Stimulated activated memory B cell treated with anti-CD40 and anti-IgM and Interleukin-4, amounts not matched to agents 10 μg/mL and 1 μg/mL and 100 μg/mL, for 72 hours (primary cell): Measurements from ENCODE around the gene HSDL1.

Source experiments
- ATAC-seq: fragments of 150-1000 bp; cut with Tn5 transposase; 2 replicates; pipeline ENCODE4 v1.10.0; 2021
- H3K27ac Mint-ChIP-seq: one replicate; pipeline ENCODE4 v1.8.0; 2022; ENCODE audit warnings: mild to moderate bottlenecking, mixed read lengths
- H3K27me3 Mint-ChIP-seq: one replicate; pipeline ENCODE4 v1.8.0; 2022; ENCODE audit warnings: mixed read lengths
- H3K36me3 Mint-ChIP-seq: one replicate; pipeline ENCODE4 v1.8.0; 2022; ENCODE audit warnings: mixed read lengths
- H3K4me1 Mint-ChIP-seq: one replicate; pipeline ENCODE4 v1.8.0; 2022; ENCODE audit warnings: mixed read lengths
- H3K4me3 Mint-ChIP-seq: one replicate; pipeline ENCODE4 v1.8.0; 2022; ENCODE audit warnings: mild to moderate bottlenecking, moderate library complexity, mixed read lengths
- H3K9me3 Mint-ChIP-seq: one replicate; pipeline ENCODE4 v1.8.0; 2022; ENCODE audit warnings: mixed read lengths

HSDL1 gene

GRCh38 chr16:84179612-84180320 lies 34.8 kb upstream of the HSDL1 start:
- Mint-ChIP-seq H3K4me1 (peaks cover 25% of the 10 kb centered on the region), H3K27ac (no peak overlapping the region), H3K27me3 (no peaks in the 10 kb centered on the region), H3K4me3 (no peak overlapping the region), H3K36me3 (peaks cover 49% of the 10 kb centered on the region), H3K9me3 (no peaks in the 10 kb centered on the region)
- no peak for ATAC-seq

GRCh38 chr16:84178892-84179611 lies 34.1 kb upstream of the HSDL1 start:
- H3K9me3 Mint-ChIP-seq: no peaks in the 10 kb centered on the region
- H3K27me3 Mint-ChIP-seq: no peaks in the 10 kb centered on the region
- no peak overlapping the region for H3K27ac Mint-ChIP-seq
- no peak for ATAC-seq
- H3K4me3 Mint-ChIP-seq: no peak overlapping the region
- peaks cover 18% of the 10 kb centered on the region for H3K4me1 Mint-ChIP-seq
- peaks cover 42% of the 10 kb centered on the region for H3K36me3 Mint-ChIP-seq

- Mint-ChIP-seq H3K4me3 (no peak overlapping the region), H3K36me3 (peaks cover 36% of the 10 kb centered on the region), H3K9me3 (no peaks in the 10 kb centered on the region), H3K27me3 (no peaks in the 10 kb centered on the region), H3K27ac (no peak overlapping the region), H3K4me1 (peaks cover 15% of the 10 kb centered on the region)
- ATAC-seq: no peak
These were observed 33.3 kb upstream of the HSDL1 start for GRCh38 chr16:84178146-84178765.

GRCh38 chr16:84177741-84178073 lies 32.7 kb upstream of the HSDL1 start:
- Mint-ChIP-seq H3K27me3 (no peaks in the 10 kb centered on the region), H3K27ac (no peak overlapping the region), H3K4me3 (no peak overlapping the region), H3K36me3 (peaks cover 30% of the 10 kb centered on the region), H3K9me3 (no peaks in the 10 kb centered on the region), H3K4me1 (peaks cover 15% of the 10 kb centered on the region)
- no peak for ATAC-seq

- H3K27me3 Mint-ChIP-seq: no peaks in the 10 kb centered on the region
- H3K36me3 Mint-ChIP-seq: peaks cover 22% of the 10 kb centered on the region
- no peak overlapping the region for H3K27ac Mint-ChIP-seq
- H3K4me3 Mint-ChIP-seq: no peak overlapping the region
- no peaks in the 10 kb centered on the region for H3K9me3 Mint-ChIP-seq
- peaks cover 15% of the 10 kb centered on the region for H3K4me1 Mint-ChIP-seq
- ATAC-seq: no peak
These were observed 31.4 kb upstream of the HSDL1 start for GRCh38 chr16:84176192-84177053.

- Mint-ChIP-seq H3K27me3 (peaks cover under 1% of the 10 kb centered on the region), H3K4me3 (peak overlapping the region; percentile 16), H3K9me3 (no peaks in the 10 kb centered on the region), H3K36me3 (peaks cover 14% of the 10 kb centered on the region), H3K4me1 (peaks cover 15% of the 10 kb centered on the region), H3K27ac (peak overlapping the region; percentile 49)
- peak; percentile 83 for ATAC-seq
These were observed 30.5 kb upstream of the HSDL1 start for GRCh38 chr16:84175350-84176081.

- no peak overlapping the region for H3K27ac Mint-ChIP-seq
- peaks cover 13% of the 10 kb centered on the region for H3K36me3 Mint-ChIP-seq
- no peak overlapping the region for H3K4me3 Mint-ChIP-seq
- no peaks in the 10 kb centered on the region for H3K9me3 Mint-ChIP-seq
- H3K27me3 Mint-ChIP-seq: peaks cover 12% of the 10 kb centered on the region
- peaks cover 15% of the 10 kb centered on the region for H3K4me1 Mint-ChIP-seq
- no peak for ATAC-seq
These were observed 29.4 kb upstream of the HSDL1 start for GRCh38 chr16:84174396-84174795.

GRCh38 chr16:84169765-84170310 lies 24.9 kb upstream of the HSDL1 start:
- Mint-ChIP-seq H3K4me1 (peaks cover under 1% of the 10 kb centered on the region), H3K4me3 (no peak overlapping the region), H3K27me3 (peaks cover 27% of the 10 kb centered on the region), H3K36me3 (no peaks in the 10 kb centered on the region), H3K9me3 (no peaks in the 10 kb centered on the region), H3K27ac (no peak overlapping the region)
- no peak for ATAC-seq

GRCh38 chr16:84166796-84167695 lies 22.1 kb upstream of the HSDL1 start:
- no peaks in the 10 kb centered on the region for H3K4me1 Mint-ChIP-seq
- peak; percentile 63 for ATAC-seq
- H3K27ac Mint-ChIP-seq: no peak overlapping the region
- no peaks in the 10 kb centered on the region for H3K36me3 Mint-ChIP-seq
- peaks cover 27% of the 10 kb centered on the region for H3K27me3 Mint-ChIP-seq
- no peak overlapping the region for H3K4me3 Mint-ChIP-seq
- H3K9me3 Mint-ChIP-seq: no peaks in the 10 kb centered on the region

GRCh38 chr16:84165746-84166145 lies 20.8 kb upstream of the HSDL1 start:
- peaks cover 27% of the 10 kb centered on the region for H3K27me3 Mint-ChIP-seq
- H3K9me3 Mint-ChIP-seq: no peaks in the 10 kb centered on the region
- no peaks in the 10 kb centered on the region for H3K36me3 Mint-ChIP-seq
- no peak overlapping the region for H3K27ac Mint-ChIP-seq
- ATAC-seq: no peak
- H3K4me3 Mint-ChIP-seq: no peak overlapping the region
- no peaks in the 10 kb centered on the region for H3K4me1 Mint-ChIP-seq

GRCh38 chr16:84161801-84162200 lies 16.8 kb upstream of the HSDL1 start:
- H3K36me3 Mint-ChIP-seq: no peaks in the 10 kb centered on the region
- no peak overlapping the region for H3K4me3 Mint-ChIP-seq
- no peaks in the 10 kb centered on the region for H3K9me3 Mint-ChIP-seq
- H3K4me1 Mint-ChIP-seq: no peaks in the 10 kb centered on the region
- no peak overlapping the region for H3K27ac Mint-ChIP-seq
- ATAC-seq: no peak
- peaks cover 37% of the 10 kb centered on the region for H3K27me3 Mint-ChIP-seq

GRCh38 chr16:84161037-84161436 lies 16.1 kb upstream of the HSDL1 start:
- H3K27me3 Mint-ChIP-seq: peaks cover 42% of the 10 kb centered on the region
- H3K9me3 Mint-ChIP-seq: no peaks in the 10 kb centered on the region
- ATAC-seq: no peak
- H3K27ac Mint-ChIP-seq: no peak overlapping the region
- no peaks in the 10 kb centered on the region for H3K4me1 Mint-ChIP-seq
- no peak overlapping the region for H3K4me3 Mint-ChIP-seq
- H3K36me3 Mint-ChIP-seq: no peaks in the 10 kb centered on the region

GRCh38 chr16:84159800-84160199 lies 14.8 kb upstream of the HSDL1 start:
- Mint-ChIP-seq H3K4me1 (no peaks in the 10 kb centered on the region), H3K36me3 (no peaks in the 10 kb centered on the region), H3K27ac (no peak overlapping the region), H3K4me3 (no peak overlapping the region), H3K27me3 (peaks cover 43% of the 10 kb centered on the region), H3K9me3 (no peaks in the 10 kb centered on the region)
- no peak for ATAC-seq

- no peak for ATAC-seq
- Mint-ChIP-seq H3K9me3 (no peaks in the 10 kb centered on the region), H3K4me3 (no peak overlapping the region), H3K4me1 (no peaks in the 10 kb centered on the region), H3K36me3 (no peaks in the 10 kb centered on the region), H3K27ac (no peak overlapping the region), H3K27me3 (peaks cover 43% of the 10 kb centered on the region)
These were observed 14.0 kb upstream of the HSDL1 start for GRCh38 chr16:84159007-84159406.
